H9 (cell line): ENCODE measurements around the gene PLXNA2. TPM values are rescaled to one million over a fixed set of nuclear protein-coding genes. Genes with fewer than 3 reads are reported as not detected.
A peak's percentile ranks its signal among the peaks of the same experiment; 100 is the strongest.

Experiments used
- DNase-seq: peaks from one replicate; pipeline ENCODE4 v3.0.0-alpha.2; 2017
- H2AFZ ChIP-seq: one replicate; pipeline ENCODE4 v1.6.1; 2013; ENCODE audit warnings: mild to moderate bottlenecking, low read length, control low read depth, moderate library complexity
- H2AK5ac ChIP-seq: 2 replicates; pipeline ENCODE4 v1.6.1; 2013; ENCODE audit warnings: low read length, control low read depth, mixed read lengths; ENCODE audit not compliant: insufficient read length
- H2BK120ac ChIP-seq: one replicate; pipeline ENCODE4 v1.6.1; 2013; ENCODE audit warnings: low read depth, mild to moderate bottlenecking, low read length, control low read depth, inconsistent platforms; ENCODE audit not compliant: poor library complexity, severe bottlenecking
- H2BK12ac ChIP-seq: 2 replicates; pipeline ENCODE4 v1.6.1; 2013; ENCODE audit warnings: low read length, control low read depth, mixed read lengths, low read depth; ENCODE audit not compliant: insufficient read length
- H2BK15ac ChIP-seq: 2 replicates; pipeline ENCODE4 v1.6.1; 2013; ENCODE audit warnings: low read depth, low read length, control low read depth
- H2BK20ac ChIP-seq: one replicate; pipeline ENCODE4 v1.6.1; 2013; ENCODE audit warnings: low read depth, mild to moderate bottlenecking, low read length, control low read depth, inconsistent platforms; ENCODE audit not compliant: poor library complexity, severe bottlenecking
- H2BK5ac ChIP-seq: 2 replicates; pipeline ENCODE4 v1.6.1; 2013; ENCODE audit warnings: low read length, control low read depth, mixed read lengths; ENCODE audit not compliant: insufficient read length
- H3K14ac ChIP-seq: 2 replicates; pipeline ENCODE4 v1.6.1; 2013; ENCODE audit warnings: low read length, control low read depth; ENCODE audit not compliant: insufficient read depth
- H3K18ac ChIP-seq: 2 replicates; pipeline ENCODE4 v1.6.1; 2013; ENCODE audit warnings: low read depth, mild to moderate bottlenecking, mixed read lengths, low read length, control low read depth; ENCODE audit not compliant: insufficient read length
- H3K23ac ChIP-seq: 2 replicates; pipeline ENCODE4 v1.6.1; 2013; ENCODE audit warnings: low read length, control low read depth, mixed read lengths, low read depth; ENCODE audit not compliant: insufficient read length
- H3K23me2 ChIP-seq: 2 replicates; pipeline ENCODE4 v1.6.1; 2013; ENCODE audit warnings: low read depth, mild to moderate bottlenecking, mixed read lengths, low read length, control low read depth; ENCODE audit not compliant: insufficient read length, poor library complexity, severe bottlenecking
- H3K27ac ChIP-seq: 2 replicates; pipeline ENCODE4 v1.5.1; 2013; ENCODE audit warnings: low read length, control low read depth, mixed read lengths, low read depth; ENCODE audit not compliant: insufficient read length
- H3K27me3 ChIP-seq: 2 replicates; pipeline ENCODE4 v1.6.1; 2013; ENCODE audit warnings: low read length, control low read depth, inconsistent platforms; ENCODE audit not compliant: insufficient read depth
- H3K4ac ChIP-seq: 2 replicates; pipeline ENCODE4 v1.6.1; 2013; ENCODE audit warnings: low read depth, mild to moderate bottlenecking, control low read depth, inconsistent platforms, low read length, moderate library complexity
- H3K4me1 ChIP-seq: 2 replicates; pipeline ENCODE4 v1.6.1; 2013; ENCODE audit warnings: low read length, control low read depth, inconsistent platforms; ENCODE audit not compliant: insufficient read depth
- H3K4me2 ChIP-seq: 2 replicates; pipeline ENCODE4 v1.6.1; 2013; ENCODE audit warnings: low read length, control low read depth, mixed read lengths; ENCODE audit not compliant: insufficient read length, insufficient read depth
- H3K56ac ChIP-seq: 2 replicates; pipeline ENCODE4 v1.6.1; 2013; ENCODE audit warnings: low read depth, mild to moderate bottlenecking, mixed read lengths, low read length, control low read depth; ENCODE audit not compliant: insufficient read length
- H3K79me1 ChIP-seq: 2 replicates; pipeline ENCODE4 v1.6.1; 2013; ENCODE audit warnings: low read depth, mild to moderate bottlenecking, moderate library complexity, low read length, control low read depth, inconsistent platforms; ENCODE audit not compliant: insufficient read depth, poor library complexity, severe bottlenecking
- H3K79me2 ChIP-seq: 2 replicates; pipeline ENCODE4 v1.6.1; 2013; ENCODE audit warnings: low read length, control low read depth, inconsistent platforms; ENCODE audit not compliant: insufficient read depth
- H3K9ac ChIP-seq: 2 replicates; pipeline ENCODE4 v1.6.1; 2013; ENCODE audit warnings: low read length, control low read depth, mixed read lengths; ENCODE audit not compliant: insufficient read length; ENCODE audit errors: extremely low read depth
- H3K9me3 ChIP-seq: one replicate; pipeline ENCODE4 v1.6.1; 2013; ENCODE audit warnings: low read depth, low read length, inconsistent platforms; ENCODE audit not compliant: control insufficient read depth
- H3T11ph ChIP-seq: one replicate; pipeline ENCODE4 v1.6.1; 2013; ENCODE audit warnings: mild to moderate bottlenecking, low read length, control low read depth, inconsistent platforms
- H4K20me1 ChIP-seq: one replicate; pipeline ENCODE4 v1.6.1; 2013; ENCODE audit not compliant: control insufficient read depth, insufficient read length, insufficient read depth
- H4K5ac ChIP-seq: 2 replicates; pipeline ENCODE4 v1.6.1; 2013; ENCODE audit warnings: low read depth, mild to moderate bottlenecking, mixed read lengths, low read length, control low read depth; ENCODE audit not compliant: insufficient read length
- H4K8ac ChIP-seq: replicated peaks from 2 replicates; pipeline ENCODE4 v1.6.1; 2013; ENCODE audit warnings: low read length, control low read depth, mixed read lengths, low read depth; ENCODE audit not compliant: insufficient read length
- H4K91ac ChIP-seq: 2 replicates; pipeline ENCODE4 v1.6.1; 2013; ENCODE audit warnings: low read depth, mild to moderate bottlenecking, moderate library complexity, mixed read lengths, low read length, control low read depth; ENCODE audit not compliant: insufficient read length
- H3K27ac Mint-ChIP-seq, 3 experiments: 2 replicates in 2 of 3; 3 replicates in 1 of 3; pipeline ENCODE4 v1.8.0; 2020 to 2021; ENCODE audit warnings: mixed read lengths in 3 of 3, mild to moderate bottlenecking in 1 of 3, moderate library complexity in 1 of 3
- H3K27me3 Mint-ChIP-seq: 2 replicates; pipeline ENCODE4 v1.8.0; 2021; ENCODE audit warnings: low read depth, mild to moderate bottlenecking, moderate library complexity, mixed read lengths
- H3K36me3 Mint-ChIP-seq, 3 experiments: 2 replicates in 2 of 3; 3 replicates in 1 of 3; pipeline ENCODE4 v1.8.0; 2020 to 2021; ENCODE audit warnings: low read depth in 3 of 3, mixed read lengths in 3 of 3; ENCODE audit not compliant: insufficient read depth in 1 of 3
- H3K4me1 Mint-ChIP-seq, 2 experiments: 2 replicates each; pipeline ENCODE4 v1.8.0; 2020; ENCODE audit warnings: mixed read lengths in 2 of 2
- H3K4me3 Mint-ChIP-seq, 2 experiments: 2 replicates in 1 of 2; 3 replicates in 1 of 2; pipeline ENCODE4 v1.8.0; 2020 to 2021; ENCODE audit warnings: mild to moderate bottlenecking in 2 of 2, mixed read lengths in 2 of 2, moderate library complexity in 1 of 2
- H3K9me3 Mint-ChIP-seq, 2 experiments: 2 replicates in 1 of 2; 3 replicates in 1 of 2; pipeline ENCODE4 v1.8.0; 2020; ENCODE audit warnings: mild to moderate bottlenecking in 2 of 2, mixed read lengths in 2 of 2, moderate library complexity in 1 of 2
- CTCF ChIP-seq: fragments of 200-600 bp; sonication (generic); conservative IDR thresholded peaks from 3 replicates; pipeline ENCODE4 v1.8.0; 2021; ENCODE audit warnings: antibody characterized with exemption, mild to moderate bottlenecking
- WGBS: extraction: QIAGEN DNeasy Blood & Tissue Kit; methylation state at CpG from one replicate; pipeline ENCODE4 v1.1.7; 2013; ENCODE audit warnings: missing lambda C conversion rate, low lambda C conversion rate, mixed read lengths; ENCODE audit not compliant: insufficient read length; ENCODE audit errors: extremely low coverage; 5-methylcytosine and 5-hydroxymethylcytosine counted together
- total RNA-seq: library from RNA; stranded (reverse); gene quantifications from 2 replicates; pipeline ENCODE4 v1.2.1, GENCODE V29; 2021

Gene PLXNA2
- total RNA-seq, 1 experiment from 2014 or later, result 0.57 TPM

- Histone ChIP-seq H2AFZ (no peak overlapping the region), H2BK12ac (no peak overlapping the region), H2BK20ac (no peak overlapping the region), H2BK5ac (no peak overlapping the region), H3K9ac (no peak overlapping the region), H3T11ph (no peak overlapping the region), H3K18ac (no peak overlapping the region), H2BK15ac (no peak overlapping the region), H2AK5ac (no peak overlapping the region), H4K20me1 (no peaks in the 10 kb centered on the region), H3K79me2 (no peaks in the 10 kb centered on the region), H3K27ac (no peak overlapping the region), H3K27me3 (no peaks in the 10 kb centered on the region), H3K79me1 (no peaks in the 10 kb centered on the region), H3K4me1 (no peaks in the 10 kb centered on the region), H3K23me2 (no peaks in the 10 kb centered on the region), H3K23ac (no peak overlapping the region), H3K56ac (no peak overlapping the region), H4K8ac (no peak overlapping the region), H3K4ac (no peak overlapping the region), H2BK120ac (no peak overlapping the region), H3K9me3 (no peaks in the 10 kb centered on the region), H3K4me2 (no peak overlapping the region), H3K14ac (no peak overlapping the region), H4K91ac (no peak overlapping the region), H4K5ac (no peak overlapping the region)
- TF ChIP-seq CTCF, result peak; percentile 26; the same call in 1 of the 3 replicates
- DNase-seq, result no peak
- Mint-ChIP-seq H3K27ac (peak overlapping the region in 1 of 3 experiments; percentile 8; a peak in 2 of 7 replicates), H3K9me3 (no peaks in the 10 kb centered on the region; a peak in 1 of 5 replicates), H3K36me3 (no peaks in the 10 kb centered on the region), H3K27me3 (peaks cover 5% of the 10 kb centered on the region; the same call in 1 of the 2 replicates), H3K4me1 (peaks cover 5 to 12% of the 10 kb centered on the region in 2 experiments; a peak in 3 of 4 replicates), H3K4me3 (no peak overlapping the region)
- WGBS, result no CpG with 5 or more reads among the region's 16 CpGs
Measured at GRCh38 chr1:208216806-208217205, 27.4 kb downstream of the PLXNA2 start.
